HG03103 (cell line): ENCODE measurements around the gene MRPS23.
"Not testable (repeated sequence)": the region's sequence is repeated elsewhere in the genome, so short reads cannot be mapped to it uniquely, and the experiment has no call there.

Experiments
- ATAC-seq: cut with Tn5 transposase; IDR thresholded peaks from one replicate; pipeline ENCODE4 v1.9.1; 2021; ENCODE audit warnings: low read depth; ENCODE audit not compliant: unreplicated experiment

The MRPS23 gene

DNA sequence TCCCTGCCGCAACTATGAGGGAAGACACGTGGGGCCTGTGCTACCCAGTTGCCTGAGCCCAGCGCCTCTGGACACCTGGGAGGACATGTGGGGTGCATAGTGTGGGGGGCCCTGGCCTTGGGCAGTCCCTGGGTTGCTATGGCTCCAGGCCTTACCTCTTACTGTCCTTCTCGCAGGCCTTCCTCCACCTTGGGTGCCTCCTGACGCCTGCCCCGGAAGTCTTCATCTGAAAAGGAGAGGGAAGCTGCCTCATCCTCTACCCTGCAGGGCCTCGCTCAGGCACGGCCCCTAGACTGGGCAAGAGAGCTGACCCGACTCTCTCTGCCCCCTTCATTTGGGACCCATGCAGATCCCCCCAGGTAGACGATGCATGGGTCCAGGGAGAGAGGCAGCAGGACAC lies 16.5 kb upstream of the MRPS23 start:
- ATAC-seq = no peak

DNA sequence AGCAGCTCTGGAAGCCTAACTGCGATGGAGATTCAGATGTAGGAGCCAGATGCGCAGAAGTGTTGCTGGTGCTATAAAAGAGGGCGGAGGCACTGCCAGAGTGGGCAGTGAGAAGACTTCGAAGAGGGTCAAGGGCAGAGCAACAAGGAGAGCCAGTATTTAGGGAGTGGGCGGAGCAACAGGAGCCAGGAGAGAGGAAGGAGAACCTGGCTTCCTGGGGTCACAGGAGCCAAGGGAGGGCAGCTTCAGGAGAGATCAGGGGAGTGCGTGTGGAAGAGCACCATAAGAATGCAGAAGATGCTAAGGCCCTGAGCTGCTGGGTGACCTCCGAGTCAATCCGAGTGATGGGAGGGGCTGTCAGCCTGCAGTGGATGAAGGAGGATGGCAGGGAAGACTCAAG lies 14.4 kb upstream of the MRPS23 start:
- ATAC-seq = no peak

GRCh38 chr17:57862694-57863667 lies 13.1 kb upstream of the MRPS23 start:
- no peak for ATAC-seq

- no peak for ATAC-seq
Observed at GRCh38 chr17:57861790-57862693, 12.2 kb upstream of the MRPS23 start.

DNA sequence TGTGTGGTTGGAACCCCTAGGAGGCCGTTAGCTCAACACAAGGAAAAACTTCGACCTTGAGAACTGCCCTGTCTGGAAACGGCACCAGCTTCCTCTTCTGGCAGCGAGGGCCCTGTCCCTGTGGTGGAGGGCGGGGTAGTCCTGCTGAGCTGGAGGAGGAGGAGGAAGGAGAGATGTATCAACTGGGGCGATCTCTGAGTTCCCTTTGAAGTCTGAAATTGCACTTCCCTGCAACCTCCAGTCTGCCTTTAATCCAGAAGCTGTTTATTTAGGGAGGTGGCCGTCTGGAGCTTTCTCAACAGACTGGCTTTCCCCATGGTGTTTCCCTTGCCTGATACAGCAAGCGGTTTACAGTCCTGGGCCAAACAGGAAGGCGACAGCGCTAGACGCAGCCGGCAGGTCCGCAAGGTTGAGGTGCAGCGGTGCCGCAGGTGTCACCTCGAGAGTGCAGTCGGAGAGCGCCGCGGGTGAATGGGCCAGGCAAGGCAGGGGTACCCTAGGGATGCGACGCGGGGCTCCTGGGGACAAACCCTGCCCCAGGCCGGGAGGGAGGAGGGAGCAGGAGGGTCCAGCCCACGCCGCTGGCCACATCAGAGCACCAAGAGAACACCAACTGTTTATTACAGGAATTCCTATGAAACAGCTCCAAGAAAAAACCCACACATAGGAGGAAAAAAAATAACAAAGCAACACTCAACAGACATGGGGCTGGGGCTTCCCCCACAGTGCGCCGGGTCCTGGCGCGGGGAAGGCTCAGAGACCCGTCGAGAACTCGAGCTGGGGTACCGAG lies 11.4 kb upstream of the MRPS23 start:
- ATAC-seq = no peak

DNA sequence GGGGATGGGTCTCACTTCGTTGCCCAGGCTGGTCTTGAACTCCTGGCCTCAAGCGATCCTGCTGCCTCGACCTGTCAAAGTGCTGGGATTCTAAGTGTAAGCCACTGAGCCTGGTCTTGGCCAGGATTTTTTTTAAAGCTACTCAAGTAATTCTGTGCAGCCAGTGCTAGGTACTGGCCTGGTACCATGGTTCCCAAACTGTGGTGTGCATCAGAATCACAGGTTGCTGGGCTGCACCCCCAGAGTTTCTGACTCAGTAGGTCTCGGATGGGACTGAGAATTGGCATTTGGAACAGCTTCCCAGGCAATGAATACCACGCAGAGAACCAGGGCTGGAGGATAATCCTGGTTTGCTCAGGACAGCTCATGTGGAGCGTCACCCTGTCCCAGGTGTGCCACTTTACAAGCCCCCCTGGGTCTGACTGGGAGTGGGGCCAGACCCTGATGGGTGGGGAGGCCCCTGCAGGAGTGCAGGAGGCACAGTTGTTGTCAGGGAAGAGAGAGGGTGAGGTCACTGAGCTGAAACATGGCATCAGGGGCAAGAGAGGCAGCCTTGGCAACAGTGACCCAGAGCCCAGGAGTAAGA lies 10.7 kb upstream of the MRPS23 start:
- ATAC-seq = no peak

DNA sequence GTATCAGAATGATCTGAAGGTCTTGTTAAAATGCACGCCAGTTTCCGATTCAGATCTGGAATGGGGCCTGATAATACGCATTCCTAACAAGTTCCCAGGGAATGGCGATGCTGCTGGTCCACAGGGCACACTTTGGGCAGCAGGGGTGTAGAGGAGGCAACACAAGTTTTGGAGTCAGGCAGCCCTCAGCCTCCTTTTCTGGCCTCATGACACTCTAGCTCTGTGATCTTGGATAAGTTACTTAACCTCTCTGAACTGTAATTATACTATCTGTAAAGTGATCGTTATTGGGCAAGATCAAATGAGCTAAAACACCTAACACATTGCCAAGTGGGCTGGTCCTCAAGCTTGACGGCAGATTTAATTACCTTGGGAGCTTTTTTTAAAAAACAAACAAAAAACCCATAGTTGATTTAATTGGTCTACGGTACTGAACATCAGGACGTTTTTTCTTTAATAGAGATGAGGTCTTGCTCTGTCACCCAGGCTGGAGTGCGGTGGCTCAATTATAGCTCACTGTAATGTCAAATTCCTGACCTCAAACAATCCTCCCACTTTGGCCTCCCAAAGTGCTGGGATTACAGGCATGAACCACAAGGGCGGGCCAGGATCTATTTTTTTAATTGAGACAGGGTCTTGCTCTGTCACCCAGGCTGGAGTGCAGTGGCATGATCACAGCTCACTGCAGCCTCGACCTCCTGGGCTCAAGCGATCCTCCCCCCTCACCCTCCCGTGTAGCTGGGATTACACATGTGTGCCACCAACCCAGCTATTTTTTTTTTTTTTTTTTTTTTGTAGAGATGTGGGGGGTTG lies 10.0 kb upstream of the MRPS23 start:
- no peak for ATAC-seq

GRCh38 chr17:57858838-57859237 lies 9.0 kb upstream of the MRPS23 start:
- ATAC-seq = no peak

DNA sequence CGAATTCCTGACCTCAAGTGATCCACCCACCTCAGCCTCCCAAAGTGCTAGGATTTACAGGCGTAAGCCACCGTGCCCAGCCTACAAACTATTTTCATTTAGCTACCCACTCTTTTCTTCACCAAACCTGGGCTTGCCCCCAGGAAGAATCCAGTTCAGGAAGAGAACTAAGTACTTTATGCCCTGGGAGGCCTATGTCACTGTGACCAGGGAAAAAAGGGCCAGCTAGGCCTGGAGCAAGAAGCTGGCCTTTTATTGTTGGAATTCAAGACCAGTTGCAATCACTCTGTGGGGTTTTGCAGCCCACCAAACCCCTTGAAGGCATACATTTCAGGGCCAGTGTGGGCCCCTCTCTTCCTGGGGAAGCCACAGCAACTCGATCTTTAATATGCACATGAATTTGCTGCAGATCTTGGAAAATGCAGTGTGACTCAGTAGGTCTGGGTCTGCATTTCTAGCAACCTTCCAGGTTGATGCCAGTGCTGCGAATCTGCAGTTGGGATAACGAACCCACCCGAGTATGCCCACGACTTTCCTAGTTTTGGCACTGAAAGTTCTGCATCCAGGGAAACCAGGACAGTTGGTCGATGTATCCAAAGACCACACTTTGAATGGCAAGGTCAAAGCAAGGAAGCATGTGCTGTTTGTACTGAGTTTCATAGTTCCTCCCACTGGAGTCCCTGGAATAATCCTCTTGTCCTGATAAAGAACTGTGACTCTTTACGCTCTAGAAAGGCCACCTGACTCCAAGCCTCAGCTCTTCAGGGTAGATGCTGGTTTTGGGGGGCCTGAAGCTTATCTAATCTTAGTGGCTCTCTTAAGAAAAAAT lies 7.2 kb upstream of the MRPS23 start:
- ATAC-seq = no peak

- ATAC-seq = no peak
Observed at GRCh38 chr17:57855391-57856035, 5.7 kb upstream of the MRPS23 start.

- ATAC-seq = no peak
Observed at GRCh38 chr17:57853695-57854094, 3.9 kb upstream of the MRPS23 start.

DNA sequence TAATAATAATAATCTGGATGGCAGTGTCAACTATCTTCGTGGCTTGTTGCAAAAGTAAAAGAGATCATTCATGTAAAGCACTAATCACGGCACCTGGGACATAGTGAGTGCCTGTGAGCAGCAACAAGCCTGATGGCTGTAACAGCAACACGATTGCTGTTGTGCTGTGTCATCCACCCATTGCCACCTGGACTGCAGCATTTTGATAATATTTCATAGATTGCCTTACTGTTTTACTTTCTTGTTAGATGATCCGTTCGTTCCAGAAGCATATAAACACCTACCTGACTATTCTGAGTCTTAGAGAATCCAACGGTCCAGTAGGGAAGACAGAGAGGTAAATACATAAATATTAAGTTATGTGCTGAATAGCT lies 3.1 kb upstream of the MRPS23 start:
- ATAC-seq = no peak

GRCh38 chr17:57852092-57852954 lies 2.5 kb upstream of the MRPS23 start:
- ATAC-seq = no peak

- no peak for ATAC-seq
Observed at GRCh38 chr17:57849163-57849873, 526 bp downstream of the MRPS23 start.

DNA sequence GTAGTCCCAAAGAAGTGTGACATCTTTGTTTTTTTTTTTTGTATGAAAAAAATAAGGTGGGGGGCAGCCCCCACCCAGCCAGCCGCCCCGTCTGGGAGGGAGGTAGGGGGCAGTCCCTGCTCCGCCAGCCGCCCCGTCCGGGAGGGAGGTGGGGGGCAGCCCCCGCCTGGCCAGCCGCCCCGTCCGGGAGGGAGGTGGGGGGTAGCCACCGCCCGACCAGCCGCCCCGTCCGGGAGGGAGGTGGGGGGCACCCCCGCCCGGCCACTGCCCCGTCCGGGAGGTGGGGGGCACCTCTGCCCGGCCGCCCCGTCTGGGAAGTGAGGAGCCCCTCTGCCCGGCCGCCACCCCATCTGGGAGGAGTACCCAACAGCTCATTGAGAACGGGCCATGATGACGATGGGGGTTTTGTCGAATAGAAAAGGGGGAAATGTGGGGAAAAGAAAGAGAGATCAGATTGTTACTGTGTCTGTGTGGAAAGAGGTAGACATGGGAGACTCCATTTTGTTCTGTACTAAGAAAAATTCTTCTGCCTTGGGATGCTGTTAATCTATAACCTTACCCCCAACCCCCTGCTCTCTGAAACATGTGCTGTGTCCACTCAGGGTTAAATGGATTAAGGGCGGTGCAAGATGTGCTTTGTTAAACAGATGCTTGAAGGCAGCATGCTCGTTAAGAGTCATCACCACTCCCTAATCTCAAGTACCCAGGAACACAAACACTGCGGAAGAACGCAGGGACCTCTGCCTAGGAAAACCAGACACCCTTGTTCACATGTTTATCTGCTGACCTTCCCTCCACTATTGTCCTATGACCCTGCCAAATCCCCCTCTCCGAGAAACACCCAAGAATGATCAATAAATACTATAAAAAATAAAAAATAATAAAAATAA lies 3.5 kb downstream of the MRPS23 start:
- ATAC-seq = not testable (repeated sequence)

DNA sequence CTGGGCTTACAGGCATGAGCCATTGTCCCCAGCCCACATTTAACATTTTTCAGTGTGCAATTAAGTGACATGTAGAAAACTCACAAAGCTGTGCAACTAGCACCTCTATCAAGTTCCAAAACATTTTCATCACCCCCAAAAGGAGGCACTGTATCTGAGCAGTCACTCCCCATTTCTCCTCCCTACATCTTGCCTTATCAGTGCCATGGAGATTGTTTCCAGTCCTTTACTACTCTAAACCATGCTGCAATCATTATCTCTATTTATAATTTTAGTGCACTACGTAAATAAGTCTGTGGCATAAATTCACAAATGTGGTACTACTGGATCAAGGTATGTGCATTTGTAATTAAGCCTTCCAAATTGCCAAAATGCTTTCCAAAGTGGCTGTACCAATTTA lies 7.6 kb downstream of the MRPS23 start:
- ATAC-seq = no peak
